Stimulated activated CD4-positive, alpha-beta T cell treated with anti-CD3 and anti-CD28 coated beads, Interleukin-12 subunit alpha, Interleukin-12 subunit beta, amount 100 ng/mL, for 24 hours (primary cell): ENCODE measurements around the gene MGAT4B.

Experiments
- DNase-seq, 2 experiments: peaks; one replicate each; pipeline ENCODE4 v3.0.0-alpha.2; 2020; ENCODE audit warnings: low read depth in 2 of 2

MGAT4B gene

GRCh38 chr5:179812135-179812825 lies 5.6 kb upstream of the MGAT4B start:
- DNase-seq, result no peak

GRCh38 chr5:179805529-179806249 lies 977 bp downstream of the MGAT4B start:
- DNase-seq, result no peak

GRCh38 chr5:179805070-179805528 lies 1.6 kb downstream of the MGAT4B start:
- DNase-seq, result no peak

- DNase-seq, result no peak
Measured at GRCh38 chr5:179804555-179804947, 2.1 kb downstream of the MGAT4B start.

- DNase-seq, result peak in 1 of 2 experiments; percentile 57
Measured at GRCh38 chr5:179803651-179804554, 2.8 kb downstream of the MGAT4B start.

GRCh38 chr5:179802950-179803562 lies 3.6 kb downstream of the MGAT4B start:
- no peak for DNase-seq

GRCh38 chr5:179802207-179802883 lies 4.3 kb downstream of the MGAT4B start:
- DNase-seq, result no peak

GRCh38 chr5:179801304-179802206 lies 5.1 kb downstream of the MGAT4B start:
- DNase-seq, result peak in 1 of 2 experiments; percentile 82

GRCh38 chr5:179800696-179801201 lies 5.9 kb downstream of the MGAT4B start:
- no peak for DNase-seq

GRCh38 chr5:179800071-179800695 lies 6.5 kb downstream of the MGAT4B start:
- no peak for DNase-seq

- DNase-seq, result no peak
Measured at GRCh38 chr5:179799644-179799973, 7.1 kb downstream of the MGAT4B start.

- DNase-seq, result no peak
Measured at GRCh38 chr5:179798771-179799643, 7.7 kb downstream of the MGAT4B start.

- DNase-seq, result no peak
Measured at GRCh38 chr5:179798144-179798770, 8.4 kb downstream of the MGAT4B start.

- no peak for DNase-seq
Measured at GRCh38 chr5:179797741-179798140, 8.9 kb downstream of the MGAT4B start.

- DNase-seq, result no peak
Measured at GRCh38 chr5:179796877-179797608, 9.6 kb downstream of the MGAT4B start.

GRCh38 chr5:179795863-179796833 lies 10.5 kb downstream of the MGAT4B start:
- DNase-seq, result peak in 1 of 2 experiments; percentile 59
